Neural progenitor cell (in vitro differentiated cells): Measurements from ENCODE around the gene PHLDB2.

Experiments
- CTCF ChIP-seq: fragments of 200-600 bp; sonication (generic); IDR thresholded peaks from 2 replicates; pipeline ENCODE4 v1.5.1; 2017; ENCODE audit warnings: antibody characterized with exemption, mild to moderate bottlenecking
- EZH2 ChIP-seq: fragments of 200-600 bp; sonication (generic); IDR thresholded peaks from 2 replicates; pipeline ENCODE4 v1.6.1; 2017; ENCODE audit warnings: antibody characterized with exemption, mild to moderate bottlenecking, moderate library complexity
- EZH2phosphoT487 ChIP-seq: fragments of 200-600 bp; sonication (generic); IDR thresholded peaks from 2 replicates; pipeline ENCODE4 v1.6.1; 2017; ENCODE audit warnings: antibody characterized with exemption

DNA sequence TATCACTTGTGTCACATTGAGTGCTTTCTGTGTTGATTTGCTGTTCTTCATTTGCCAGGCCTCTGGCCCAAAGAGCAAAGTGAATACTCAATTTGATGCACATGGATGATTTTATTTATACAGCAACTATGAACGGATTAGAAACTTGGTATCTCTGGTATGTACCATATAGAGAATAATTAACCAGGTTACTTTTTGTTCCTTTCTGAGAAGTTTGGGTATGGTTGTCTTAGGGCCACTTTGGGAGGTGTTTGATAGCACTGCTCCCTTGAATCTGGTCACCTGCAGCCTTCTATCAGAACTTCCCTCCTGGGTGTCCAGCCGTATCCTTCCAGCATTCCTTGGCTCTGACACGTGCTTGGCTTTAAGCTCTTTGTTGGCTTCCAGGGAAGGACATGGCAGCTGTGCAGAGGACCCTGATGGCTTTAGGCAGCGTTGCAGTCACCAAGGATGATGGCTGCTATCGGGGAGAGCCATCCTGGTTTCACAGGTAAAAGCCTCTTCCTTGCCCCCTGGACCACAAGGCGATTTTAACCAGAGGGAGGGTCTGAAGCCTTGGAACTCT, 152.4 kb downstream of the PHLDB2 start:
- TF ChIP-seq CTCF (no peak), EZH2phosphoT487 (no peak), EZH2 (no peak)
